Activated T-cell treated with anti-CD3 and anti-CD28 coated beads, Interleukin-2, amount 50 U/mL, for 1 hour (primary cell): Measurements from ENCODE around the gene OR4C12.
"Not testable (repeated sequence)": the region's sequence is repeated elsewhere in the genome, so short reads cannot be mapped to it uniquely, and the experiment has no call there.

Experiments used
- DNase-seq: peaks from one replicate; pipeline ENCODE4 v3.0.0-alpha.2; 2020

The OR4C12 gene

DNA sequence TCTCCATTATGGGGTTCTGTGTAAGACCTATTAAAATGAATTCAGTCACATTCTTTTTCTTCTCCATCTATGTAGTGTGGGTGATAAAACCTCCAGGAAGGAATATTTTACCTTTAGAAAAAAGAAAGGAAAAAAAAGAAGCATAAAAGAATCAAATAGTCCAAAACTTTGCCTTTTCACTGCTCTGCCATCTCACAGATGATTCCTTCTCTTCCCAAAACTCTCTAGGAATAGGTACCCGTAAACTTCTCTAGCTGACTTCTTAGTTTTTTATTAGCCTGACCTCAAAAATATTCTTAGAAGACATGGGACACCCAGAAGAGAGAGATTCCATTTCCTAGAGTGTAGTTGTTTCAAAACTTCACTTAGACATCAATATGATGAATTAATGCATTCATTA lies at the start of gene OR4C12:
OR4C12 (minus strand) TSS at position 101 of the 400 bp plus-strand sequence; CDS start at position 67, 34 bp downstream.
- not testable (repeated sequence) for DNase-seq

DNA sequence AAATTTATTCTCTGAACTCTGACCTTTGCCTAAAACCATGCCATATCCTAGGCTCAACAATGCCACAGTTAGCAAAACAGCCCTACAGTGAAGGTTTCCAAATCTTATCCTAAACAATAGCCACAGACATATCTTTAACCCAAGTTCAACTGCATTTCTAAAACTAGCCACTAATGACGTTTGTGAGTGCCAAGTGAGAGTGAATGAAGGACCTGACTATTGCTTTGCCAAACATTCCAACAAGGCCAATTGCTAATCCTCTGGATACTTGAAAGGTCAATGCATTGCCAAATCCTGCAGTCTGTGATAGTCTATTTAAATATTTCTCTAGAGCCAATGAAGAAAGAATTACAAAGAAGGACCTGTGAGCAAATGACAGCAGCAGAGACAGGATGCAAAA lies 47.9 kb upstream of the OR4C12 start:
- no peak for DNase-seq

DNA sequence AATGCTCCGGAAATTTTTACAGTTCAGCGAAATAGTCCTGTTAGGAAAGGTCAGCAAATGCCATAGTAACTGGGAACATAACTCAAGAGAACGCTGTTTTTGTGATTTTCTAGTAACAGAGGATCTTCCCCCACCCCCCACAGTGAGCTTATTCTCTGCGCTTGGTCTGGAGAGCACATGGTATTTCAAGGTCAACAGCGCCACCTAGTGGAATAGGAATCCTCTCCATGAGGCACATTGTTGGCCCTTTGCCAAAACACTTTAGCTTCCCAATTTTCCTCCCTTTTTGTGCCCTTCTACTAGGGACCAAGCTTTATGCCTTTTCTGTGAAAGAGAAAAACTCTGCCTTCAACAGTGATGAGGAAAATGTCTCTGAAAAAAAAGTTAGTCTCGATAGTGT lies 13.2 kb upstream of the OR4C12 start:
- DNase-seq = no peak

DNA sequence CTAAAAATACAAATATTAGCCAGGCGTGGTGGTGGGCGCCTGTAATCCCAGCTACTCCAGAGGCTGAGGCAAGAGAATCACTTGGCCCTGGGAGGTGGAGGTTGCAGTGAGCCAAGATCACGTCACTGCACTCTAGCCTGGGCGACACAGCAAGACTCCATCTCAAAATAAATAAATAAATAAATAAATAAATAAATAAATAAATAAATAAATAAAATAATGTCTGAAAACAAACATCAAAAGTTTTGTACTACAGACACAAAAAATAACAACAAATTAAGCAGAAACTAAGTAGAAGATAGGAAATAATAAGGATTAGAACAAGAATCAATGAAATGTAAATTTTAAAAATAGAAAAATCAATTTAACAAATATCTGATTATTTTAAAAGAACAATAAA lies 8.9 kb downstream of the OR4C12 start:
- not testable (repeated sequence) for DNase-seq

DNA sequence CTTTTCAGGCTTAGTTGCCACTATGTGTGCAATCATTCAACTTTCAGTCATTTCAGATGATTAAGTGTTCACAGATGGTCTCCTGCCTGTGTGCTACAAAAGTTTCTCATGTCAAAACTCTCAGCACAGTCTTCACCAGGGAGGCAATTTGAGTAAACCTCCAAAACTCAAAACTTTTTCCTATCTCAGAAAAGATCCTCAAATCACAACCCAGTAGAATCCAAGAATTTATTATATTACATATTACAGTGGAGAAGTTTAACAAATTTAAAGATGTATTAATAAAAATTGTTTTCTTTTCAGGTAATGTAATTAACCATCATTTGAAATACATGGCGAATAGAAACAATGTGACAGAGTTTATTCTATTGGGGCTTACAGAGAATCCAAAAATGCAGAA lies 30.2 kb downstream of the OR4C12 start, which contains the start of gene OR4C13:
OR4C13 (plus strand) TSS at position 301 of the 400 bp plus-strand sequence; CDS start at position 333, 32 bp downstream.
- DNase-seq = no peak

DNA sequence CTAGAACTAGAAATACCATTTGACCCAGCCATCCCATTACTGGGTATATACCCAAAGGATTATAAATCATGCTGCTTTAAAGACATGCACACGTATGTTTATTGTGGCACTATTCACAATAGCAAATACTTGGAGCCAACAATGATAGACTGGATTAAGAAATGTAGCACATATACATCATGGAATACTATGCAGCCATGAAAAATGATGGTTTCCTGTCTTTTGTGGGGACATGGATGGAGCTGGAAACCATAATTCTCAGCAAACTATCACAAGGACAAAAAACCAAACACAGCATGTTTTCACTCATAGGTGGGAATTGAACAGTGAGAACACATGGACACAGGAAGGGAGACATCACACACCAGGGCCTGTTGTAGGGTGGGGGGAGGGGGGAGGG lies 33.6 kb downstream of the OR4C12 start:
- not testable (repeated sequence) for DNase-seq
